Fibroblast of mammary gland (primary cell): ENCODE results near the gene CHD5.

Experiments used
- DNase-seq: peaks from one replicate; pipeline ENCODE4 v3.0.0-alpha.2; 2010; ENCODE audit warnings: low read depth
- H3K4me3 ChIP-seq: 2 replicates; pipeline ENCODE4 v1.5.1; 2011; ENCODE audit warnings: low read depth, mild to moderate bottlenecking, low read length, moderate library complexity; ENCODE audit not compliant: control insufficient read depth
- TF ChIP-seq, protein P1 (sequence below): conservative IDR thresholded peaks from 2 replicates; pipeline ENCODE4 v1.5.1; 2011; ENCODE audit warnings: low read depth, low read length, inconsistent platforms; ENCODE audit not compliant: control insufficient read depth, insufficient read depth

CHD5 gene

DNA sequence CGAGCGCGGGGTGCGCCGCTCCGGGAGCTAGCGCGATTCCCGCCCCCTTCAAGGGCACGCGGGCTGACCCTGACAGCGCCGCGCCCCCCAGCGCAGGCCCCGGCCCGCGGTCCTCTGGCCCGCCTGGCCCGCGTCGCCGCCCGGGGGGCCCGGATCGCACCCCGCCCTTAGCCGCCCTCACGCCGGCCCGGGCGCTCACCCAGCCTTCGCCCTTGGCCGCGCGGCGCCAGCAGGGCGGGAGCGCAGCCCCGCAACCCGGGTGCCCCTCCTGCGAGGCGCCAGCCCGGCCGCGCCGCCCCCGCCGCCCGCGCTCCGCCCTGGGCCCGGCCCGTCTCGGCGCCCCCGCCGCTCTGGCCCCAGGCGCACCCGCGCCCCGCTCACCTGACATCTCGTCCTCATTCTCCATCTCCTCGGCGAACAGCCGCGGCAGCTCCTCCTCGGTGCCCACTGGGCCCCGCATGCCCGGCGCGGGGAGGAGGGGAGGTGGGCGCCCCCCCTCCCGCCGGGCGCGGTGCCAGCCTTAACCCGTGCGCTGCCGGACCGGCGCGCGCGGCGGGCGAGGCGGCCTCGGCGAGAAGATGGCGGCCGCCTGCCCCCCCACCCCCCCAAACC, 451 bp downstream of the CHD5 start:
- no peak overlapping the region for H3K4me3 ChIP-seq
- TF ChIP-seq, protein P1, sequence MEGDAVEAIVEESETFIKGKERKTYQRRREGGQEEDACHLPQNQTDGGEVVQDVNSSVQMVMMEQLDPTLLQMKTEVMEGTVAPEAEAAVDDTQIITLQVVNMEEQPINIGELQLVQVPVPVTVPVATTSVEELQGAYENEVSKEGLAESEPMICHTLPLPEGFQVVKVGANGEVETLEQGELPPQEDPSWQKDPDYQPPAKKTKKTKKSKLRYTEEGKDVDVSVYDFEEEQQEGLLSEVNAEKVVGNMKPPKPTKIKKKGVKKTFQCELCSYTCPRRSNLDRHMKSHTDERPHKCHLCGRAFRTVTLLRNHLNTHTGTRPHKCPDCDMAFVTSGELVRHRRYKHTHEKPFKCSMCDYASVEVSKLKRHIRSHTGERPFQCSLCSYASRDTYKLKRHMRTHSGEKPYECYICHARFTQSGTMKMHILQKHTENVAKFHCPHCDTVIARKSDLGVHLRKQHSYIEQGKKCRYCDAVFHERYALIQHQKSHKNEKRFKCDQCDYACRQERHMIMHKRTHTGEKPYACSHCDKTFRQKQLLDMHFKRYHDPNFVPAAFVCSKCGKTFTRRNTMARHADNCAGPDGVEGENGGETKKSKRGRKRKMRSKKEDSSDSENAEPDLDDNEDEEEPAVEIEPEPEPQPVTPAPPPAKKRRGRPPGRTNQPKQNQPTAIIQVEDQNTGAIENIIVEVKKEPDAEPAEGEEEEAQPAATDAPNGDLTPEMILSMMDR, result no peak
- no peak for DNase-seq

DNA sequence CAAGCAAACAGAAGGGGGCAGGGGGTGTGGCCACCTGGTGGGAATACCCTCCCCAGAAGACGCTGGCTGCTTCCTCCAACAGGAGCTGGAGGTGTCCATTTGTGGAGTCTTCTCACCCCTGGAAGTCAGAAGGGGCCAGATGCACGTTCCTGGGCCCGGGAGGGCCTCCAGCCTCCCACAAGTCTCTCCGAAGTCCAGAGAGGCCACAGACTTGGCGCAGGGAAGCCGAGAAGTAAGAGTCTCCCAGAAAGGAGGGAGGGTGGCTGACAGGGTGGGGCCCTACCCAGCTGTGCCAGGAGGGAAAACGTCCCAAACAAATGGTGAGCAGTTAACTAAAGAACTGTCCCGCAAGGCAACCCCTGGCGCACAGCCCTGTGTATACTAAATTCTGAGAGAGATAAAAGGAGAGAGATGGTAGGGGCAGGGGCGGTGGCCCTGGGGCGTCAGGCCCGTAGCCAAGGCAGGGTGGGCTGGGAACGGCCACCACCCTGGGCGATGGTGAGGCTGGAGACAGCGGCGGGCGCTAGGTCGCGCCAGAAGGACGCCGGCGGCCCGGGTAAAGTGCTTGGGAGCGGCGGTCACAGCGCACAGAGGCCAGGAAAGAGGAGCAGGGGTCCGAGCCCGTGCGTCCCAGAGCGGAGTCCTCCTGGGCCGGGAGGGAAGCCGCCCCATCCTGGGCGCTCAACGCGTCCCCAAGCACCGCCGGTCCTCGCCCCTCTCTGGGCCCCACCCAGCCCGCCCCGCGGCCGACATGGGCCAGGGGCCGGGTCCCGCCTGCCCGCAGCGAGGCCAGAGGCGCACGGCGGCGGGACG, 1.2 kb downstream of the CHD5 start:
- TF ChIP-seq, protein P1, result no peak
- H3K4me3 ChIP-seq, result no peak overlapping the region
- DNase-seq, result no peak

DNA sequence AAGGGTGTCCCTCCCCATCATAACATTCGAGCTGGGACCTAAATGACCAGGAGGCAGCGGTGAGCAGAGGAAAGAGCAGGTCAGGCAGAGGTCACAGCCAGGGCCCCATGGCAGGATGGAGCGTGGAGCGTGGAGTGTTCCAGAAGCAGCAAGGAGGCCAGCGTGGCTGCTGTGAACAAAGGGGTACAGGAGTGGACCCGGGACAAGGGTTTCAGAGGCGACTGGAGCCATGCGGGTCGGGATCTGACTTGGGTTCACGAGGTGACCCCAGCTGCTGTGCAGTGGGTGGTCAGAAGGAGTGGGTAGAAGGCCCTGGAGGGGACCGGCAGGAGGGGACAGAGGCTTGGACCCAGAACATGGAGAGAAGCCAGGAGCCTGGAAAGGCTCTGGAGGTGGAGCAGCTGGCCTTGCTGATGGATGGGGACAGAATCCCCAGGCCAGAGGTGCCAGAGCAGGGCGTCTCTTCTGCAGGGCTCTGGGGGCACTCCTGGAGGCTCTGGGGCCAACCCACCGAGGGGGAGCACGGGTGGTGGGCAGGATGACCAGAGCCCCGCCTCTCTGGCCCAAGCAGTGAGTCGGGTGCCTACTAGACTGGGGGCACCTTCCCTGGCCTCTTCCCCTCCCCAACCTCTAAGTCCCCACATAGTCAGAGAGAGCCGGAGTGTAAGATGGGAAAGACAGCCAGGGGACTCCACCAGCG, 2.3 kb downstream of the CHD5 start:
- no peak for DNase-seq
- TF ChIP-seq, protein P1, result no peak

DNA sequence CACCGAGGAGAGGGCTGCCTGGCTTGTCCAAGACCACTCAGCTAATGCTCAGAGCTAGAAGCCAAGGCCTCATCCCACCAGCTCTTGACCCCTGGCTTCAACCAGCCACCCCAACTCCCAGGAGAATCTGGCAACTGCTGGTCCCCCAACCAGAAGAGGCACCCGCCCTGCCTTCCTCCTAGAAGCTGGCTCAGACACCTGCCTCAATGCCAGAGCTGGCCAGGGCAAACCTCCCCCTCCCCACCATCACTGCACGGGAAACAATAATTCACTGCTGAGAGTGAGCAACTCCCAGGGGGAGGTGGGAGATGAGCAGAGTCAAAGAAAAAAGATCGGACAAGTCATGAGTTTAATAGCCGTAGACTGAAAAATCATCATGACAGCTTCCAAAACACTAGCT, 3.3 kb downstream of the CHD5 start:
- TF ChIP-seq, protein P1, result no peak
- no peak for DNase-seq

More for the DNA sequence above, 2.3 kb downstream of the CHD5 start:
- no peak overlapping the region for H3K4me3 ChIP-seq

DNA sequence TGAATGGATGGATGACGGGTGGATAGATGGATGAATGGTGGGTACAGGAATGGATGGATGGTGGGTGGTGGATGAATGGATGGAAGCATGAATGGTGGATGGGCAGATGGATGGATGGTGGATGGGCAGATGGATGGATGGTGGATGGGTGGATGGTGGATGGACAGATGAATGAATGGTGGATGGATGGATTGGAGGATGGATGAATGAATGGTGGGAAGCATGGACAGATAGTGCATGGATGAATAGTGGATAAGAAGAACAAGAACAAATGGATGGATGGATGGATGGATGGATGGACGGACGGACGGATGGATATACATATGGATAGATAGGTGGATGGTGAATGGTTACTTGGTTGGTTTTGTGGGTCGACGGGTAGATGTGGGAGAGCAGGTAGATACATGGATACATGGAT, 4.7 kb downstream of the CHD5 start:
- TF ChIP-seq, protein P1, result no peak
- H3K4me3 ChIP-seq, result no peak overlapping the region

More for the DNA sequence above, 3.3 kb downstream of the CHD5 start:
- H3K4me3 ChIP-seq, result no peak overlapping the region

DNA sequence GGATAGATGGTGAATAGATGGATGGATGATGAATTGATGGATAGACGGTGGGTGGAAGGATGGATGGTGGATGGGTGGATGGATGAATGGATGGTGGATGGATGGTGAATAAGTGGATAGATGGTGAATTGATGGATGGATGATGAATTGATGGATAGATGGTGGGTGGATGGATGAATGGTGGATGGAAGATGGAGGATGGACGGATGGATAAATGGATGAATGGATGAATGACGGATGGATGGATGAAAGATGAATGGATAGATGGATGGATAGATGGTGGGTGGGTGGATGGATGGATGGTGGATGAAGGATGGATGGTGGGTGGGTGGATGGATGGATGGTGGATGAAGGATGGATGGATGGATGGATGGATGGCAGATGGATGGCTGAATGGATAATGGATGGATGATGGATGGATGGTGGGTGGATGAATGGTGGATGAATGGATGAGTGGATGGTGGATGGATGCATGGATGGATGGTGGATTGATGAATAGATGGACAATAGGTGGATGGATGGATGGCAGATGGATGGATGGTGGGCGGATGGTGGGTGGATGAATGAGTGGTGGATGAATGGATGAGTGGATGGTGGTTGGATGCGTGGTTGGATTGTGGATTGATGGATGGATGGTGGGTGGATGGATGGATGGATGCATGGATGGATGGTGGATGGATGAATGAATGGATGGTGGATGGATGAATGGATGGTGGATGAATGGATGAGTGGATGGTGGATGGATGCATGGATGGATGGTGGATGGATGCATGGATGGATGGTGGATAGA, 5.3 kb downstream of the CHD5 start:
- DNase-seq, result no peak
- TF ChIP-seq, protein P1, result no peak
- H3K4me3 ChIP-seq, result no peak overlapping the region

More for the DNA sequence above, 4.7 kb downstream of the CHD5 start:
- DNase-seq, result no peak
